HUES6 (cell line): ENCODE measurements around the gene SCAMP2.

Experiments
- H3K27ac ChIP-seq: 2 replicates; pipeline ENCODE4 v1.7.0; 2013; ENCODE audit warnings: low read depth, mild to moderate bottlenecking, low read length, inconsistent platforms
- H3K27me3 ChIP-seq: 2 replicates; pipeline ENCODE4 v1.6.1; 2013; ENCODE audit warnings: low read length; ENCODE audit not compliant: control insufficient read depth, insufficient read depth
- H3K36me3 ChIP-seq: 2 replicates; pipeline ENCODE4 v1.6.1; 2013; ENCODE audit warnings: low read length; ENCODE audit not compliant: control insufficient read depth, insufficient read depth
- H3K4me1 ChIP-seq: 2 replicates; pipeline ENCODE4 v1.6.1; 2013; ENCODE audit warnings: low read length; ENCODE audit not compliant: control insufficient read depth, insufficient read depth
- H3K4me3 ChIP-seq: 2 replicates; pipeline ENCODE4 v1.5.1; 2013; ENCODE audit warnings: low read depth, low read length
- H3K9ac ChIP-seq: one replicate; pipeline ENCODE4 v1.6.1; 2013; ENCODE audit warnings: mild to moderate bottlenecking, low read length
- H3K9me3 ChIP-seq: 2 replicates; pipeline ENCODE4 v1.6.1; 2013; ENCODE audit warnings: low read depth, low read length; ENCODE audit not compliant: control insufficient read depth, insufficient read depth

The SCAMP2 gene

DNA sequence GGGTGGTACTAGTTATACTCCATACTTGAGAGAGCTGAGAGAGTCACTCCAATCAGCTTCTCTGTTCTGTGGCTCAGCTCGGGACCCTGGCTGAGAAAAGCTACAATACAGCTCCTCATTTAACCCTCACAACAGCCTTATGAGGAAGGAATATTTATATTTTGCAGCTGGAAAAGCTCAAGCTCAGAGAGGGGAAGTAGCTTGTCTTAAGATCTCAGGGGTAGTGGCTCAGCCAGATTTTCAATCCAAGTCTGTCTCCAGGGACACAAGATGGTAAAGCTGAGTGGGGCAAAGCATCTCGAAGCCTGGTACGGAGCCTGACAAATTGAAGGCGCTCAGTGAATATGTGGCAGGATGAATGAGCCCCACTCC lies 14.8 kb downstream of the SCAMP2 start:
- Histone ChIP-seq H3K36me3 (peaks cover 15% of the 10 kb centered on the region), H3K27ac (no peak overlapping the region), H3K9ac (no peak overlapping the region), H3K4me1 (no peaks in the 10 kb centered on the region; the same call in 1 of the 2 replicates), H3K9me3 (no peaks in the 10 kb centered on the region), H3K27me3 (no peaks in the 10 kb centered on the region), H3K4me3 (no peak overlapping the region)

DNA sequence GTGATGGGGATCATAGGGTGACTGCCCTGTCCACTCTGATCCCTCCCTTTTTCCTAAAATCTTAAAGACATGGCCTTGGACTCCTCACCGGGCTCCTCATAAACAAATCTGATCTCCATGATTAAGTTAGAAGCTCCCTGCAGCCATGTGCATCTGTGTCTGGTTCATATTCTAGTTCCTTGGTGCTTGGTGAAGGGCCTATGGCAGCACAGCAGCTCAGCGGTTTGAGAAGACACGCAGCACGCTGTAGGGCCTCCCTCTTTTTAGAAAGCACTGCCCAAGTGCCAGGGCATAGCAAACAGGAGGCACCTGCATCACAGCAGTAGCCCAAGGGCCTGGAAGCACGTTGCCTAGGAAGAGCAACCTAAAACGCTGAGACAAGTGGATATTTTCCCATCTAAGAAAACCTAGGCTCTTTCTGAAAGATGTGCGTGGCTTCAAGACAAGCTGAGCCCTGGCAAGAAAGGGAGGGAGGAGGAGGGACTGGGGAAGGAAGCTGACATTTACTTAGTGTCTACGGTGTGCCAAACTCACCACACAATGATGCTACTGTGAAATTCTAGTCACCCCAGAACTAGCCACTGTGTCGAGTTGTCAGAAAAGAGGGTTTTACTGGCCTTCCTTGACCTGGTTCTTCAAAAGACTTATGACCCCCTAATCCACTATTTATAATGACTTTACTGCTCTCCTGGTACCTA lies 15.3 kb downstream of the SCAMP2 start:
- no peak overlapping the region for H3K4me3 ChIP-seq
- H3K27ac ChIP-seq = no peak overlapping the region

DNA sequence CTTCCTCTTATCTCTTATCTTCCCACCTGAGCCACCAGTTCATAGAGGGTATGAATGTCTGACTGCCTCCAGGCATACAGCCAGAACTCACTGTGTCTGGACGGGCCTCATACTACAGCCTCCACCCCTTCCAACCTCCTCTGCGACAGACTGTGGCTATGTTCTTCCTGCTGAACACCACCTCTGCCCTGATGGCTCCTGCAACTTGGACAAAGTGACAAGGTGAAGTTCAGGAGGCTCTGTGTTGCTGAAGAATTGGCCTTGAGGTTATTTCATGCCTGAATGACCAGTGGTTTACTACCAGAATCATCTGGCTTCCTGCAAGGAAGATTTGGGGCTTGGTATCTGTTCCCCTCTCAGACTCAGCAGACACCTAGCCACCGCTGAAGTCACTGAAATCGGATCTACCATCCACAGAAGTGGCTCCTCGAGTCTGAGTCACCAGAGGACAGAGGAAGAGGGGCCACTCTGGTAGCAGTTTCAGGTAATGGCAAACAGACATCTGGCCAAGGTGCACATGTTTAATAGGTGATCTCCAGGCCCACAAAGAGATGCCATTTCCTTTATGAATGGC lies 16.0 kb downstream of the SCAMP2 start:
- no peak overlapping the region for H3K27ac ChIP-seq
- H3K9ac ChIP-seq = no peak overlapping the region
- H3K27me3 ChIP-seq = no peaks in the 10 kb centered on the region
- H3K9me3 ChIP-seq = no peaks in the 10 kb centered on the region
- no peak overlapping the region for H3K4me3 ChIP-seq
- H3K36me3 ChIP-seq = peaks cover 27% of the 10 kb centered on the region
- H3K4me1 ChIP-seq = no peaks in the 10 kb centered on the region

More for the DNA sequence above, 15.3 kb downstream of the SCAMP2 start:
- no peaks in the 10 kb centered on the region for H3K9me3 ChIP-seq
- H3K4me1 ChIP-seq = no peaks in the 10 kb centered on the region
- no peaks in the 10 kb centered on the region for H3K27me3 ChIP-seq
- H3K9ac ChIP-seq = no peak overlapping the region
- H3K36me3 ChIP-seq = peaks cover 21% of the 10 kb centered on the region

DNA sequence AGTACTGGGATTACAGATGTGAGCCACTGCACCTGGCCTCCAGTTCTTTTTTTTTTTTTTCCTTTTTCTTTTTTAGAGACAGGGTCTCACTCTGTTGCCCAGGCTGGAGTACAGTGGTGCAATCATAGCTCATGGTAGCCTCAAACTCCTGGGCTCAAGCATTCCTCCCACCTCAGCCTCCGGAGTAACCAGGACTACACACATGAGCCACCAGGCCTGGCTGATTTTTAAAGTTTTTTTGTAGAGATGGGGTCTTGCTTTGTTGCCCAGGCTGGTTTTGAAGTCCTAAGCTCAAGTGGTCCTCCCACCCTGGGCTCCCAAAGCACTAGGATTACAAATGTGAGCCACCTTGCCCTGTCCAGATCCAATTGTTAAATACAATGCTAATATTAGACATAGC lies 16.6 kb downstream of the SCAMP2 start:
- Histone ChIP-seq H3K4me3 (no peak overlapping the region), H3K9ac (no peak overlapping the region), H3K27me3 (no peaks in the 10 kb centered on the region), H3K9me3 (no peaks in the 10 kb centered on the region), H3K36me3 (peaks cover 34% of the 10 kb centered on the region), H3K27ac (no peak overlapping the region), H3K4me1 (no peaks in the 10 kb centered on the region)

DNA sequence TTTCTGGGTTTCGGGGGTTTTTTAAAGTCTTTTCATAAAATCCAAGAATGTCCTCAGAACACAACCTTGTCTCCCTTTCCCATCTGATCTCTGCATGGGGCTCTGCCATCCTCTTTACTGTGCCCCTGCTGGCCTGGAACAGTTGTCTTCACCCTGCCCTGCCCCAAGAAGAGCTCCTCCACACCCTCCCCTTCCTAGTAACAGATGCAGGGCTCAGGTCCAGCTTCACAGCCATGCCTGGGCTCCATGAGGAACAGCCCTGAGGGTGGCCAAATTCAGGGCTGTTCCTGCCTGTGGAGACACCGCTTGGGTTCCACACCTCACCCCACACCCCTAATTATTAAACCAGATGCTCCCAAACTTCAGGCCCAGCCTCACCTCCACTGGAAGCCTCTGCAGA lies 17.3 kb downstream of the SCAMP2 start:
- H3K27ac ChIP-seq = no peak overlapping the region
- H3K4me3 ChIP-seq = no peak overlapping the region
- peaks cover 40% of the 10 kb centered on the region for H3K36me3 ChIP-seq
- H3K27me3 ChIP-seq = no peaks in the 10 kb centered on the region
- H3K4me1 ChIP-seq = no peaks in the 10 kb centered on the region
- no peaks in the 10 kb centered on the region for H3K9me3 ChIP-seq
- no peak overlapping the region for H3K9ac ChIP-seq

DNA sequence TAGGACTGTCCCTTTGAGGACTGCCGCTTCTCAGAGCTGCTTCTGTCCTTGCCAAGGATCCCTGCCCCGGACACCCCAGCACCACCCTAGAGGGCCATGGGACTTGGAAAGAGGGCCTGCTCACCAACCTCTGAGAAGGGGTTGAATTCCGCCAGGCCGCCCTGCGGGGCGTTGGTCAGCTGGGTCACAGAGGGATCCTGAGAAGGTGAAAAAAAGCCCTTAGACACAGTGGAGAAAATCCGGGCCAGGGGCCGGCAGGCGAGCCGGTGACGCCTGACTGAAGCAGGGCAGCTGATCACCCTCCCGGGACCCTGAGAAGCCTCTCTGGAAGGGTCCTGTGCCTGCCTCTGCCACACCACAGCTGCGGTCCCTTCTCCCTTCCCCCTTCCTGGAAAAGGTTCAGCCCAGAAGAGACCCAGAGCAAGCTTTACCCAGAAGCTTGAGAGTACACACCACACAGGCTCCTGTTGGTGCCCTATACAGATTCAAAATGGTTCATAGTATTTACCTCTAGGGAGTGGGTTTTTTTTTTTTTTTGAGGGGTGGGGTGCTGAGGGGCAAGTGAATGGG lies 18.6 kb downstream of the SCAMP2 start:
- Histone ChIP-seq H3K27me3 (no peaks in the 10 kb centered on the region), H3K36me3 (peaks cover 53% of the 10 kb centered on the region), H3K27ac (no peak overlapping the region), H3K9me3 (no peaks in the 10 kb centered on the region), H3K9ac (no peak overlapping the region), H3K4me3 (no peak overlapping the region), H3K4me1 (no peaks in the 10 kb centered on the region)

DNA sequence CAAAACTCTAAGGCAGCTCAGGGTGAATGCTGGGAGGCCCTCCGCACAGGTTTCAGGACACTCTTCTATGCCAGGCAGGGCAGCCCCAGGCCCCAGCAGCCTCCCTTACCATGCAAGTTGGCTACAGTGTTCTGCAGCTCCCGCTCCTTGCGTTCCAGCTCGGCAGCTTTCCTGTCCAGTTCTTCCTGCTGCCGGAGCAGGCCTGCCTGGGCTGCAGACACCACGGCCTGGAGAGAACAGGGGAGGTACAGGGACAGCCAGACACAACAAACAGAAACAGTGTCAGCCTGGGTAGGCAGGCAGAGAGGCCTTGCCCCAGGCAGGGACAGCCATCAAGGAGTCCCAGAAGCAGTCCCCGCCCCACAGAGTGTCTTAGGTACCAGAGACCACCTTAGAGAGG lies 21.2 kb downstream of the SCAMP2 start:
- H3K9ac ChIP-seq = no peak overlapping the region
- H3K9me3 ChIP-seq = no peaks in the 10 kb centered on the region
- no peaks in the 10 kb centered on the region for H3K27me3 ChIP-seq
- no peak overlapping the region for H3K27ac ChIP-seq
- no peak overlapping the region for H3K4me3 ChIP-seq
- H3K36me3 ChIP-seq = peaks cover 67% of the 10 kb centered on the region
- no peaks in the 10 kb centered on the region for H3K4me1 ChIP-seq

DNA sequence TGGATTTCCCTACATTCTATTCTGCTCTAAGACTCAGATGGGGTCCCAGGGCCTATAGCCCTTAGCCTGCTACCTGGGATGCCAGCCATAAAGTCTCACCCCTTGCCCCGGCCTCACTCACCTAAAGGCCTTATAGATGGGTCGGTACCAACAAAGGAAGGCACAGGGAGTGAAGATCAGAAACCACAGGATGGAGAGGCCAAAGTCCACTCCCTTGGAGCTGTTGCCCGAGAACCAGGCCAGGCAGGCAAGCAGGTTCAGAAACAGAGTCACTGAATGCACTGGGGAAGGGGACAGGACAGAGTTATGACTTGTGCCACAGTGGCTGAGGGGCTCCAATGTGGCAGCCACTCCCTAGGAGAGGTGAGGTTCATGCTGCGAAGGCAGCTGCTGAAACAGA lies 22.8 kb downstream of the SCAMP2 start:
- Histone ChIP-seq H3K27ac (no peak overlapping the region), H3K4me1 (no peaks in the 10 kb centered on the region), H3K9ac (no peak overlapping the region), H3K4me3 (no peak overlapping the region), H3K27me3 (no peaks in the 10 kb centered on the region), H3K9me3 (no peaks in the 10 kb centered on the region), H3K36me3 (peaks cover 70% of the 10 kb centered on the region)

DNA sequence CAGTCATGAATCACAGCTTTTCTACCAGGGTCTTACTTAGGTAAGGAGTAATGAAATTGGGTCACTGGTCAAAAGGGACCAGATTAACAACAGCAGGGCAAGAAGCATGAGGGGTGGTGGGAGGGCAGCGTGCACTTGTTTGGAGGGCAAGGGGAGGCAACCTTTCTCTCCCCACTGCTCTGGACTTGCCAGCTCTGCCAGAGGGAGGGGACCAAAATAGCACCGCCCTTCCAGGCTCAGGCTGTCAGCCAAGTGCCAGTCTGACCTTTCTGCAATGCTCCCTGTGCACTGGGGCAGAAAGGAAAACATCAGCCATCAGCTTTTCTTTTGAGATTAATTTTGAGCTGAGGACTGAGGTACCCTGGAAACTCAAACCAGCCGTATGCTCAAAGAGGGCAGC lies 25.7 kb downstream of the SCAMP2 start:
- no peak overlapping the region for H3K4me3 ChIP-seq
- H3K4me1 ChIP-seq = peaks cover 11% of the 10 kb centered on the region; the same call in 1 of the 2 replicates
- no peak overlapping the region for H3K27ac ChIP-seq
- H3K36me3 ChIP-seq = peaks cover 62% of the 10 kb centered on the region
- no peak overlapping the region for H3K9ac ChIP-seq
- no peaks in the 10 kb centered on the region for H3K9me3 ChIP-seq
- no peaks in the 10 kb centered on the region for H3K27me3 ChIP-seq

DNA sequence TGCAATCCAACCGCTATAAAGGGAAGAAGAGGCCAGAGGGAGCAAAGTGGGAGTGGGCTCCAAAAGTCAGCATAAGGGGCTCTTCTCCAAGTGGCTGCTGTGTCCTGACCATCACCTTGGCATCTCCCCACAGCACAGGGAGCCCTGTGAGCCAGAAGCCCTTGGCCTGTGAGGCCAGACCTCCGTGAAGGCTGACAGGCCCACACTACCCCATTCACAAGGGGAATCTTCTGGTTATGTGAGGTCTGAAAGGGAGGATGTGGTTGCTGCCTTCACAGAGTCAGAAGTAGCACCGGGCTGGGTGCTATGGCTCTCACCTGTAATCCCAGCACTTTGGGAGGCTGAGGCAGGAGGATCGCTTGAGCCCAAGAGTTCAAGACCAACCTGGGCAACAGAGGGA lies 27.6 kb downstream of the SCAMP2 start:
- Histone ChIP-seq H3K9ac (no peak overlapping the region), H3K27ac (no peak overlapping the region), H3K27me3 (no peaks in the 10 kb centered on the region), H3K4me1 (peaks cover 17% of the 10 kb centered on the region), H3K9me3 (no peaks in the 10 kb centered on the region), H3K4me3 (no peak overlapping the region), H3K36me3 (peaks cover 44% of the 10 kb centered on the region)

DNA sequence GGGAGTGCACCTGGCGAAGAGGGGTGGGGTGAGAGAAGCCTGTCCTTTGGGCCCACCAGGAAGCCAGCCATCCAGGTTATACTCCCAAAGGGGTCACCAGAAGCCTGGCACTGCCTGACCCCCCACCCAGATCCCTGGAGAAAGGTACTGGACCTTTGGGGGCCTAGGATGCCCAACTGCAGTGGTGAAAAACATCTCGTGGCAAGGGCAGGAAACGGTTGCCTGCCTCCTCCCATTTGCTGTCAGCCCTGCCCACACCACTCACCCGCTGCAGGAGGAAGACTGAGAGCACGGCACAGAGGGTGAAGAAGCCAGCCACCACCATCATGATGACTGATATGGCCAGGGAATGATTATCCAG lies 28.0 kb downstream of the SCAMP2 start:
- Histone ChIP-seq H3K9me3 (no peaks in the 10 kb centered on the region), H3K36me3 (peaks cover 43% of the 10 kb centered on the region), H3K4me1 (peaks cover 17% of the 10 kb centered on the region), H3K27me3 (no peaks in the 10 kb centered on the region), H3K27ac (no peak overlapping the region), H3K9ac (no peak overlapping the region), H3K4me3 (no peak overlapping the region)
